Thymus (tissue), 11 donors: Measurements from ENCODE around the gene RAF1. TPM values are rescaled to one million over a fixed set of nuclear protein-coding genes. Genes with fewer than 3 reads are reported as not detected.
A peak's percentile ranks its signal among the peaks of the same experiment; 100 is the strongest.

Source experiments
- DNase-seq, 9 donors: peaks; one replicate each; pipeline ENCODE4 v3.0.0-alpha.2; 2013; ENCODE audit warnings: low spot score in 9 of 9, low read depth in 6 of 9, missing footprints in 1 of 9
- H3K27ac ChIP-seq, 2 donors: one replicate each; pipeline ENCODE4 v1.5.1; 2013; ENCODE audit warnings: control low read depth in 1 of 2, low read depth in 1 of 2, low read length in 1 of 2, mild to moderate bottlenecking in 1 of 2, moderate library complexity in 1 of 2
- H3K27me3 ChIP-seq, 2 donors: one replicate each; pipeline ENCODE4 v1.5.1; 2013; ENCODE audit warnings: low read length in 1 of 2; ENCODE audit not compliant: control insufficient read depth in 2 of 2, insufficient read depth in 1 of 2
- H3K36me3 ChIP-seq, 2 donors: one replicate each; pipeline ENCODE4 v1.5.1; 2013; ENCODE audit warnings: low read length in 1 of 2, mild to moderate bottlenecking in 1 of 2, moderate library complexity in 1 of 2; ENCODE audit not compliant: control insufficient read depth in 2 of 2, insufficient read depth in 2 of 2
- H3K4me1 ChIP-seq, 2 donors: one replicate each; pipeline ENCODE4 v1.5.1; 2013; ENCODE audit warnings: low read length in 2 of 2; ENCODE audit not compliant: control insufficient read depth in 2 of 2, insufficient read depth in 2 of 2
- H3K4me3 ChIP-seq, 2 donors: one replicate each; pipeline ENCODE4 v1.5.1; 2013; ENCODE audit warnings: low read length in 2 of 2, control low read depth in 1 of 2, mild to moderate bottlenecking in 1 of 2
- H3K9me3 ChIP-seq, 2 donors: one replicate each; pipeline ENCODE4 v1.5.1; 2013; ENCODE audit warnings: low read length in 1 of 2, mild to moderate bottlenecking in 1 of 2; ENCODE audit not compliant: control insufficient read depth in 2 of 2, insufficient read depth in 1 of 2
- WGBS: extraction: QIAGEN DNeasy Blood & Tissue Kit; methylation state at CpG from one replicate; pipeline ENCODE4 v1.1.7; 2013; 5-methylcytosine and 5-hydroxymethylcytosine counted together
- polyA plus RNA-seq: library from polyadenylated mRNA; stranded (reverse); fragments of 200-250 nt; gene quantifications from one replicate; pipeline ENCODE4 v1.2.3, GENCODE V29; 2013
- total RNA-seq: library from RNA; stranded (reverse); fragments of 120-200 nt; gene quantifications from one replicate; pipeline ENCODE4 v1.2.4, GENCODE V29; 2013
- donor health status: healthy.

The RAF1 gene
- total and polyA plus RNA-seq, 2 donors: 59.9 to 68.1 TPM

DNA sequence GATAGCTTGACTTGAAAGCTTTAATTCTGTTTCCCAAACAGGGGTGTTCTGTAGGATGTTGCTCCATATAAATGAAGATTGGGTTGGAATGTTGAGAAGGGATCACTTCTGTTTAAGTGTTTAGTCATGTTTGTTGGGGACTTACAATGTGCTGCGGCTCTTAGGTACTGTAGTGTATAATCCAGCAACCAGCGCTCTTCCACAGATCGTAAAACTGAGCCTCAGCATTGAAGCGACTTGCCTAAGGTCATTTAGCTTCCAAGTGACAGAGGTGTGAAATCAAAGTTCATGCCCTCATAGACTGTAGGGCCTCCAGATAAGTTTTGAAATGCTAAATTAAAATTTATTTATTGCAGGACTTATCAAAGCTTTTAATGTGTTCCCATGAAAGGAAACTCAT, 105.2 kb downstream of the RAF1 start:
- DNase-seq: no peak
- Histone ChIP-seq H3K4me1 (peaks cover 11 to 19% of the 10 kb centered on the region in 2 donors), H3K27me3 (peaks cover 0 to 7% of the 10 kb centered on the region in 2 donors), H3K9me3 (no peaks in the 10 kb centered on the region), H3K27ac (no peak overlapping the region), H3K36me3 (peaks cover 0 to 3% of the 10 kb centered on the region in 2 donors), H3K4me3 (no peak overlapping the region)
- 96% methylated on average over 4 of the region's 4 CpGs for WGBS

DNA sequence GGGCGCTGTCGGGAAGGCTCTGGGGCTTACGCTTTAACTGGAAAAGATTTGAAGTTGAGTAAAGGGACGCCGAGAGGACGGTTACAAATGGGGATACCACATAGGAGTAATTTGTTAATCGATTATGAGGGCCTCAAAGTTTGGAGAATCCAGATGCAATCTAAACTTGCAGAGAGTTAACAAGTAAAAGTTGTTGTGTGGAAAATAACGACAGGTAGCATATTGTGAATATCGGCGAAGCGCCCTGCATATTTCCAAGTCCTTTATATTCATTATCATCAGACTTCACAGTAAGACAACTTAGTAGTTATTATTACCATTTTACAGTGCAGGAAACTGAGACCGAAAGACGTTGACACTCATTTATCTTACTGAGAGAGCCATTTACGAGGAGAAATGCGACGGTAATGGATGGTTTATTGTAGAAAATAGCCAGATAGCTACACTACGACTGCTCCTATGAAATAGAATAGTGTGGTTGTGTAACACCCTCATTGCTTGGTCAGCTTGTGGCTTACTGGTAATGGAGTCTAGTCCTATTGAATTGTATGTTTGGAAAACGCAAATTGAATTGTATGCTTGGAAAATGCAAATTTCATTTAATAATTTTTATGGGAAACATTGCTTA, 106.3 kb downstream of the RAF1 start:
- WGBS: 3% methylated on average over 18 of the region's 18 CpGs
- peaks cover 11 to 19% of the 10 kb centered on the region in 2 donors for H3K4me1 ChIP-seq
- peaks cover 0 to 3% of the 10 kb centered on the region in 2 donors for H3K36me3 ChIP-seq
- peak overlapping the region; percentile 82 to 98 for H3K4me3 ChIP-seq
- no peaks in the 10 kb centered on the region for H3K9me3 ChIP-seq
- H3K27me3 ChIP-seq: peaks cover 0 to 7% of the 10 kb centered on the region in 2 donors
- peak in 2 of 9 donors; percentile 9 to 30 for DNase-seq
- peak overlapping the region; percentile 94 to 98 for H3K27ac ChIP-seq

DNA sequence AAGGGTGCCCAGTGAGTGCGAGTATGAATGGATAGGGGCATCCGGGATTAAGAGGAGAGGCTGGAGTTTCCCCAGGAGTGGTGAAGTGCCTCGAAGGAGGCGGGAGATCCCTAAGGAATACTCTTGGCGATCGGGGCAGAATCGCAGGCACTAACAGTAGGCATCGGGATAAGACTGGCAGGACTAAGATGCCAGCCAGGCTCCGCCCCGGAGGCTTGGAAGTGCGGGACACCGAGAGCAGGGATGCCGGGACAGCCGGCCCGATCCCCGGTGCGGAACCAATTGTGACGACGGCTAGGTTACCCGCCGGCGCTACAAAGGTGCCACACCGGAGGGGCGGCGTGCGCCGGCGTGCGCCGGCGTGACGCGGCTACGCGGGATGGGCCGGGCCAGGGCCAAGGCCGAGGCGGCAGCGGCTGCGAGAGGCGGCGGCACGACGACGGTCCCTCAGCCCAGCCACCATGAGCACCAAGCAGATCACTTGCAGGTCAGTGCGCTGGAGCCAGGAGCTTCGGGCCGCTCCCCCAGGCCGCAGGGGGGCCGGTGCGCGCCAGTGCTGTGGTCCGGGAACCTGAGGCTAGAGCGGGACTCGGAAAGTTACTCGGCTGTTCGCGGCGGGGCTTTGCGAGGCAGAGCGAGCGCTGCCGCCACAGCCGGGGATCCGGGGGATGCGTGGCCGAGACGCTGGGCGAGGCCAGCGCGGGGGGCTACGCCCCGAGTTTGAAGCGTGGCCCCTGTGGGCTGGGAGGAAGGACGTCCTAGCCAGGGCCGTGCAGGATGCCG, 107.0 kb downstream of the RAF1 start, which contains the start of gene MKRN2:
MKRN2 (plus strand) TSS at position 398 of the 783 bp plus-strand sequence; CDS start at position 462, 64 bp downstream.
- under 1% methylated on average over 77 of the region's 77 CpGs for WGBS
- Histone ChIP-seq H3K4me1 (peaks cover 11 to 19% of the 10 kb centered on the region in 2 donors), H3K27ac (peak within 1 kb of the TSS; percentile 94 to 98)

DNA sequence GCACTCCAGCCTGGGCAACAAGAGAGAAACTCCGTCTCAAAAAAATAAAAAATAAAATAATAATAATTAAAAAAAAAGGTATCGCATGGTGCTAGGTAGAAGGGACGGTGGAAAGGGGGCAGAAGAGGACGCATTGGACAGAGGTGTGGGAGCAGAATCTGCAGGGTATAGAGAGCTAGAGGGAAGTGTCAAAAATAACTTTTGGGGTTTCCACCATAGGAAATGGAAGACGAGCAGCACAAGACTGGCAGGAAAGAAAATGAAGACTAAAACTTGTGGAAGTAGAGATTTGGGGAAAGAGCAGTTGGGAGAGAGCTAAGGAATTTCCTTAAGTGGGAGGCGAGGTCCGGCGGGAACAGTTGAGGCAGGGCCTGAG, 107.6 kb downstream of the RAF1 start:
- WGBS: 2% methylated on average over 8 of the region's 8 CpGs
- H3K4me1 ChIP-seq: peaks cover 11 to 19% of the 10 kb centered on the region in 2 donors
- H3K36me3 ChIP-seq: no peaks in the 10 kb centered on the region
- H3K27ac ChIP-seq: peak overlapping the region; percentile 59 to 64
- H3K27me3 ChIP-seq: peaks cover 0 to 7% of the 10 kb centered on the region in 2 donors
- peak overlapping the region; percentile 82 to 98 for H3K4me3 ChIP-seq
- DNase-seq: peak in 3 of 9 donors; percentile 9 to 22 (median 11)
- no peaks in the 10 kb centered on the region for H3K9me3 ChIP-seq

More for the DNA sequence above, 107.0 kb downstream of the RAF1 start, which contains the start of gene MKRN2:
- peak; percentile 52 to 92 (median 81) for DNase-seq
- Histone ChIP-seq H3K36me3 (peaks cover 0 to under 1% of the 10 kb centered on the region in 2 donors), H3K9me3 (no peaks in the 10 kb centered on the region), H3K4me3 (peak within 1 kb of the TSS; percentile 82 to 98), H3K27me3 (peaks cover 0 to 7% of the 10 kb centered on the region in 2 donors)

DNA sequence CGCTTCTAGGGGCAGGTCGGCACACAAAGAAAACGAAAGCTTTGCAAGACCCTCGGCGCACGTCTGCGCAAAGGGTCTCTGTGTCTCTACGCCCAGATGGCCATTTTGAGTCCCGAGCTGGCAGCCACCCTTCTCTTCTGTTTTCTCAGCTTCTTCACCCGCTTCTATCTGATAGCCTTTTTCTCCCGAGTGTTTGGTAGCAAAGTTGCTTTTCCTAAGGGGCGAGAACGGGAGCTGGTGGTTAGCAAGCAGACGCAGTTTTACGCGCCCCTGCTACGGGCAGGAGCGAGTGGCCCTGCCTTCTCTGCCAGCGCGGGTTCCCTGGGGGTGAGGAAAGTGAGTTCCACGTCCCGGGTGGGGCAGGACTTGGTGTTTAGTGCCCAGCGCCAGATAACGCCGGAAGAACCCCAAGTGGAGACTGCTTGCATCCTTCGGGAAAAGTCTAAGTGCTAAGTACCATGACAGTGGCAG, 110.0 kb downstream of the RAF1 start:
- Histone ChIP-seq H3K4me3 (peak overlapping the region; percentile 64 to 79), H3K36me3 (no peaks in the 10 kb centered on the region), H3K4me1 (peaks cover 8 to 17% of the 10 kb centered on the region in 2 donors), H3K9me3 (no peaks in the 10 kb centered on the region), H3K27me3 (peaks cover 0 to 7% of the 10 kb centered on the region in 2 donors), H3K27ac (peak overlapping the region; percentile 42 to 81)
- 5% methylated on average over 26 of the region's 26 CpGs for WGBS
- DNase-seq: peak; percentile 21 to 79 (median 48)

DNA sequence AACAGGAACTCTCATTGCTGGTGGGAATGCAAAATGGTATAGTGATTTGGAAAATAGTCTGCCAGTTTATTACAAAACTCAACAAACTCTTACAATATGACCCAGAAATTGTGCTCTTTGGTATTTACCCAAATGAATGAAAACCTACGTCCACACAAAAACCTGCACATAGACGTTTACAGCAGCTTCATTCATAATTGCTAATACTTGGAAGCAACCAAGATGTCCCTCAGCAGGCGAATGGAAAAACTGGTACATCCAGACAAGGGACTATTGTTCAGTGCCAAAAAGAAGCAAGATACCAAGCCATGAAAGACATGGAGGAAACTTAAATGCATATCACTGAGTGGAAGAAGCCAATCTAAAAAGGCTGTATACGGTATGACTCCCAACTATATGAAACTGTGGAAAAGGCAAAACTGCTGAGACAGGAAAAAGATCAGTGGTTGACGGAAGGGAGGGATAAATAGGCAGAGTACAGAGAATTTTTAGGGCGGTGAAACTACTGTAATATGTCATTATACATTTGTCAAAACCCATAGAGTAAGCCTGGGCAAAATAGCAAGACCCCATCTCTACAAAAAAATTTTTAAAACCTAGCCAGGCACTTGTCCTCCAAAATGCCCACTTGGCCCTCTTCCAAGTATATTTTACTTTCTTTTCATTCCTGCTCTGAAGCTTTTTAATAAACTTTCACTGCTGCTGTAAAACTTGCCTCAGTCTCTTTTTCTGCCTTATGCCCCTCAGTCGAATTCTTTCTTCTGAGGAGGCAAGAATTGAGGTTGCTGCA, 113.8 kb downstream of the RAF1 start:
- no peaks in the 10 kb centered on the region for H3K9me3 ChIP-seq
- H3K4me3 ChIP-seq: no peak overlapping the region
- H3K4me1 ChIP-seq: peaks cover 0 to 4% of the 10 kb centered on the region in 2 donors
- no peak for DNase-seq
- peaks cover 0 to 5% of the 10 kb centered on the region in 2 donors for H3K27me3 ChIP-seq
- H3K27ac ChIP-seq: no peak overlapping the region
- H3K36me3 ChIP-seq: no peaks in the 10 kb centered on the region
- WGBS: 88% methylated on average over 7 of the region's 7 CpGs

DNA sequence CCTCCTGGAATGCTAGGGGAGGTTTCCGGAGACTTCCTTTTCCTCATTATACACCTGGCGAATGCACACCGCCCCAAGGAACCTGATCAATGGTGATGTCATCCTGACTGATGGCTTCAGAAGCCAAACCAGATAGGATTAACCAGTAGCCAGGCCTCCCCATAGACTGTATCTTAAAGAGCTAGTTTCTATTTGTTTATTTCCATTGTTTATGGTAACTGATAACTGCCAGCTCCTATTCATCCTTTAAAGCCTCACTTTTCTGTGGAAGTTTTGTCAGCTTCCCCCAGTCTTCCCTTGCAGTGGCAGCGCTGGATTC, 118.5 kb downstream of the RAF1 start, which contains the start of gene MKRN2OS:
MKRN2OS (minus strand) TSS at position 27 of the 319 bp plus-strand sequence. CDS start 35 bp downstream, outside the sequence.
- no peaks in the 10 kb centered on the region for H3K9me3 ChIP-seq
- no peak within 1 kb of the TSS for H3K4me3 ChIP-seq
- no peaks in the 10 kb centered on the region for H3K27me3 ChIP-seq
- no peak within 1 kb of the TSS for H3K27ac ChIP-seq
- 96% methylated on average over 4 of the region's 4 CpGs for WGBS
- no peaks in the 10 kb centered on the region for H3K4me1 ChIP-seq
- no peak for DNase-seq
- peaks cover 0 to 2% of the 10 kb centered on the region in 2 donors for H3K36me3 ChIP-seq

DNA sequence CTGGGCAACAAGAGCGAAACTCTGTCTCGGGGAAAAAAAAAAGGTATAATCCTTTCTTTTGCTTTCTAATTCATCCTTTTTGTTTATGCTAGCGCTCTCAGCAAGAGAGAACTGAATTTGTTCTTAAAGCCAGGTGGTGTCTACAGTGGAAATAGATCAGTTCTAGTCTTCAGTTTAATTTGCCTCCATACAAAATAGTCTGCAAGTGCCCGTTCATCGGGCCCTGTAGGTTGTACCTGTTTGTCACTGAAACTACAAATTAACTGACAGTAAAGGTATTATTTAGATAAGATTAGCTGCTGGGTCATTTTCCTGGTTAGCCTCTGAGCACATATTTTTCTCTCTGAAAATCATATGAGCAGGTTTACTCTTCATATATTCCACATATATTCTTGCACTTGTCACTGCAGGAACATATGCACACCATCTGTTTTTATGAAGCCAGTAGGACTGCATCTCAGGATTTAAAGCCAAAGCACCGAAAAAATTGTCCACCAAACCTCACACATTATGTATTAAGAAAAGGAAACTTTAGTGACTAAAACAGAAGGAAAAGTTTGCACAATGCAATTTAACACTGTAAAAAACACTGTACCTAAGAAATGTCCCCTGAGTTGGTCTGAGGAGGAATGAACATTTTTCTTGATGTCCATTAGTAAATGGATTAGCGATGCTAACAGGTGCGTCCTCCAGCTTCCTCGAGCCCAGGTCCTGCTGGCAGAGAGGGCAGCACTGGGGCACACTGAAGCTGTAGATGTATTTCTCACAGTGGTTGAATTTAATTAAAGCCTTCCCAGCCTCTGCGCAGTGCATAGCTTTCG, 119.1 kb downstream of the RAF1 start:
- Histone ChIP-seq H3K27me3 (no peaks in the 10 kb centered on the region), H3K4me1 (no peaks in the 10 kb centered on the region), H3K36me3 (peaks cover 0 to 7% of the 10 kb centered on the region in 2 donors), H3K9me3 (no peaks in the 10 kb centered on the region), H3K27ac (no peak overlapping the region), H3K4me3 (no peak overlapping the region)
- 93% methylated on average over 11 of the region's 11 CpGs for WGBS
- no peak for DNase-seq
